Hindlimb muscle (tissue), 1 donor: ENCODE data around the gene PALM3. TPM values are rescaled to one million over a fixed set of nuclear protein-coding genes. Genes with fewer than 3 reads are reported as not detected.

Experiments used
- polyA plus RNA-seq: library from polyadenylated mRNA; unstranded; fragments of 120-200 nt; gene quantifications from one replicate; pipeline ENCODE4 v1.2.1, GENCODE V29; 2013; ENCODE audit not compliant: insufficient read length

The PALM3 gene
- polyA plus RNA-seq, 1 donor: 0.45 TPM

Other genes starting within 250 kb of the PALM3 start
- gene NANOS3, start 184.9 kb downstream of the PALM3 start, polyA plus RNA-seq: 2.6 TPM
- 3.7 TPM for gene BRME1, start 156.0 kb downstream of the PALM3 start, polyA plus RNA-seq
- 16.3 TPM for gene CC2D1A, start 155.9 kb downstream of the PALM3 start, polyA plus RNA-seq
- 0.57 TPM for gene PODNL1, start 123.7 kb downstream of the PALM3 start, polyA plus RNA-seq
- 21.5 TPM for gene DCAF15, start 109.6 kb downstream of the PALM3 start, polyA plus RNA-seq
- 8.3 TPM for gene RFX1, start 55.8 kb downstream of the PALM3 start, polyA plus RNA-seq
- not detected for gene RLN3, start 33.9 kb downstream of the PALM3 start, polyA plus RNA-seq
- 3.3 TPM for gene IL27RA, start 30.3 kb downstream of the PALM3 start, polyA plus RNA-seq
- gene MISP3, start 10.7 kb upstream of the PALM3 start, polyA plus RNA-seq: 0.49 TPM
- gene C19orf67, start 23.7 kb upstream of the PALM3 start, polyA plus RNA-seq: not detected
- 56.1 TPM for gene SAMD1, start 28.7 kb upstream of the PALM3 start, polyA plus RNA-seq
- gene PRKACA, start 55.7 kb upstream of the PALM3 start, polyA plus RNA-seq: 539 TPM
- 8.6 TPM for gene ASF1B, start 74.5 kb upstream of the PALM3 start, polyA plus RNA-seq
- 20.8 TPM for gene ADGRL1, start 144.1 kb upstream of the PALM3 start, polyA plus RNA-seq